CD4-positive, alpha-beta T cell treated with Interleukin-15 for 1 hour (primary cell): Measurements from ENCODE around the gene ALOX5.
"Not testable (repeated sequence)": the region's sequence is repeated elsewhere in the genome, so short reads cannot be mapped to it uniquely, and the experiment has no call there.

Experiments used
- DNase-seq: peaks from one replicate; pipeline ENCODE4 v3.0.0-alpha.2; 2020

The ALOX5 gene

DNA sequence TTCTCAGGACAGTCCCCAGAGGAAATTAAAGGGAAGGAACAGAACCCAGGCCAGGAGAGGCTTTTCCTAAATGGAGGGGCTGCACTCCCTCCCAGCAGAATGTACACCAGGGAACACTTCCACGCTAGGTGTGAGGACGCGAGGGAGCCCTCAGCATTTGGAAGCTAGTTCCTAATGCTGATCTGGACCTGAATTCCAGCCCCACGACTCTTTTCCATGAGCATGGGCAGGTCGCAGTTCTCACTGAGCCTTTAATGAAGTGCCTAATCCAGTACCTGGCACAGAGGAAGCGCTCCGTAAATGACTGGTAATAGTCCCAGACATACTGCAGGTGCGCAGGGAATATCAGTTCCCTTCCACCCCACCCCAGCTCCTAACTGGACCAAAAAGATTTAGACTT lies 1.1 kb downstream of the ALOX5 start:
- DNase-seq: no peak

DNA sequence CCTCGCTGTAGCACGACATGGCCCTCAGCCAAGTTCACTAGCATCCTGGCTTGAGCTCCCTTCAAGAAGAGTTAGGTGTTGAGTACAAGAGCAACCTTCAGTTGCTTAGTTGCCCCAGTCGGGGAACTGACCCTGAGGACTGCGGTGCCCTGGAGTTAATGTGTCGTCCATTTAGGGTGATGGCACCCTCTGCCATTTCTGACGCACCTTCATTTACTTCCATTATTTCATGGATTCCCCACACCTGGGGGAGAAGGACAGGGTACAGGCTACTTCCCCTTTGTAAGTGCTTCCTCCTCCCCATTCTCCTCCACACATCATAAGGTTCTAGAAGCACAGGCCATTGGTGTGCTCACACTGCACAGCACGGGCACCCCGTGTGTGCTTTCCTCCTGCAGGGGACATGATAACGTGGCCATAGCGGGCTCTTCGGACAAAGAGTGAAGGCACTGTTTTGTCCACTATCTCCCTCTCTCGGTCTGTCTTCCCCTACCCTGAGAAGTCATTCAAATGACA lies 1.8 kb downstream of the ALOX5 start:
- peak; percentile 31 for DNase-seq

DNA sequence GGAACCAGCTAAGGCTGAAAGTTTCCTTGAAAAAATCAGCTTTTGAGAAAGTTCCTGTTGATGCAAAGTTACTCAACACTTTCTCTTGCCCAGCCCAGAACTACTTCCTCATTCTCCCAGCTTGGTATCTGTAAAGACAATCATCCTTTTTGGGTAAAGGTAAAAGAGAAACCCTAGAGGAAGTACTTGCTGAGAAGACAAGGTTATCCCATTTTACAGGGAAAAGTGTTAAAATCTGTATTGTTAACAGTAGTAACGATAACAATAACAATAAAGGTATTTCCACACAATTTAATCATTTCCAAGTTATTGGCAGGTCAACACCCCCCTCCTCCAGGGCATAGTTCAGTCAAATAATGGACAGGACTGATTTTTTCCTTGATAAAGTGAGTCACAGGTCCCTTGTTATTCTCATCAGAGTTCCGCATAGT lies 2.4 kb downstream of the ALOX5 start:
- no peak for DNase-seq

DNA sequence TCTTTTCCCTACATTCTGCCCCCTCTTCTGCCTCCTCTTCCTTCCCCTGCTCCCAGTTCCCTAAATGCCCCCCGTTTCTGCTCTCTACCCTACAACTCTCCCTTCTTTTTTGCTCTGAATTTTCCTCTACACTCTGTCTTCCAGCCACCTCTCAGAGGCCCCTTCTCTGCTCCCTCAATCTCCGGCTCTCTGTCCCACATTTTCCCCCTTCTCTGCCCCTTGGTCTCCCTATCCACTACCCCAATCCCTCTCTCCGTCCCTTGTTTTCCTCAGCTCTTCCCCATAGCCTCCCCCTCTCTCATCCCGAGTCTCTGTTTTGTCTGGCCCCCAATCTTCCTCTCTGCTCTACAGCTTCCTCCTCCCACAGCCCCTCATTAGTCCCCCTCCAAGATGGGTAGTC lies 3.3 kb downstream of the ALOX5 start:
- no peak for DNase-seq

DNA sequence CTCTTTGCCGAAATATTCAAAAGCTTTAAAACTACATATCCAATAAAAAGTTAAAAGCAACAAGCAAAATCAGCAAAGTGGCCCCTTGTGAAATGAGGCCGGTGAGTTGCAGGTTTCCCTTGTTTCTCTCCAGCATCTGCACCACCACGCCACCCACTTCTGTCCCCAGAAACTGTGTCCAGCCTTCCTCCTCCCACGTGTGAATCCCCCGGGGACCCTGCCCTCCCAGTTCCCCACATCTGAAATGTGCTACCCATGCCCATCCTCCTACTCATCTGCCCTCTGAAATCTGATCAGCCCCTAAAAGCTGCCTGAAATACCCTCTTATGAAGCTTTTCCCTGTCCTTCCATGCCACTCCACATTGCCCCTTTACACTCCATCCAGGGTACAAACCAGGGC lies 3.8 kb downstream of the ALOX5 start:
- no peak for DNase-seq

- DNase-seq: peak; percentile 68
Observed at GRCh38 chr10:45378914-45379726, 5.1 kb downstream of the ALOX5 start.

DNA sequence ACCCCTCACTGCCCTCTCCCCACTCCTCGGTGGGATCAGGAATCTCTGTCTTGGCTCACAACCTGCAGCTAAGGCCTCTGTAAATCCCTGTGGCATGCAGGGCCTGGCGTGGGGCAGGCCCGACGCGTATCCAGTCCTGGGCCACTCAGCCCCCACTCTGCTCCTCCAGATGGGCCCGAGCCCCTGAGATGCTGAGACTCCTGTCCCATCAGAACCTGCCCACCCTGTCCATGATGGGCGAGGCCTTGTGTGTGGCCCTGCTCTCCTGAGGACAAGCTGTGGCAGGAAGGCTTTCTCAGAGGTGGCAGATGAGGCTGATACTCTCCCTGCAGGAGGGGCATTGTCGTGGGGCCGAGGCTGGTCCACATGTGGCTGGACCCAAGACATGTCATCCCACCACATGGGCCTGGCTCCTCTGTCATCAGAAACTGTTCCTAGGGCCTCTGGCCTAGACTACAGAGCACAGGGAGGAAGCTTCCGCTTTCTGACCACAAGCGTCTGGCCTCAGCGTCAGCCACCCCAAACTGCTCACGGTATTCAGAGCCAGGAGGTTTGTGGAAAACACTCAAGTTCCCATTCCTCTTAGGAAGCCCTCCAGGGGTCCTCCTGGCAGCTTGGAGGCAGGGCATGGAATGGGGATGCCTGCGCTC lies 6.0 kb downstream of the ALOX5 start:
- DNase-seq: peak; percentile 75

DNA sequence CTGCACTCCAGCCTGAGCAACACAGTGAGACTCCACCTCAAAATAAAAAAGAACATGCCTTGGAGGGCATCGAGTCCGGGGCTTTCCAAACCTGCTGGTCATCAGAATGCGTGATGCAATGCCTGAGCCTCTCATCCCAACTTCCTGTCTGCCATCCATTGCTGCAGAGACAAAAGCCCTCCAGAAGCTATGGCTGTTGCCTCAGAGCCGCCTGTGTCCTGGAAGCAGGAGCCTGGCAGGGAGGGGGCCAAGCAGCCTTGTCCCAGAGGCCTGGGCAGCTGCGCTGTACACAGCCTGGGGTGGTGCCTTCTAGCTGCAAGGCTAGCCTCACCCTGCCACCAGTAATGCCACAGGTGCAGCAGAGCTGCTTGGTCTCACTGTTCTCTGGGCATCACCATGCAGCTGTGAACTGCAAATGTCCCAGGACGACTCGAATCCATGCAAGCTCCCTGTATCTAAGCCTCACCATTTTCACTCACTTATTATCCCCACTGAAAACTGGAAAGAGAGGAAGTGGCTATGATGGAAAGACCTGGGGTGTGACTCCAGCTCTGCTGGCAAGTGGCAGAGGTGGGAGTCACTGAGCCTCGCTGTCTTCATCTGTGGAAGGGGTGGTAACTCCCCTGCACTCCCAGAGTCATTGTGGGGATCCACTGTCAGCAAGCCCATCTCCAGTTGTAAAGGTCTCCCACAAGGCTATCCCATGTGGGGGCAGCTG lies 7.0 kb downstream of the ALOX5 start:
- peak; percentile 72 for DNase-seq

- no peak for DNase-seq
Observed at GRCh38 chr10:45382591-45382990, 8.6 kb downstream of the ALOX5 start.

DNA sequence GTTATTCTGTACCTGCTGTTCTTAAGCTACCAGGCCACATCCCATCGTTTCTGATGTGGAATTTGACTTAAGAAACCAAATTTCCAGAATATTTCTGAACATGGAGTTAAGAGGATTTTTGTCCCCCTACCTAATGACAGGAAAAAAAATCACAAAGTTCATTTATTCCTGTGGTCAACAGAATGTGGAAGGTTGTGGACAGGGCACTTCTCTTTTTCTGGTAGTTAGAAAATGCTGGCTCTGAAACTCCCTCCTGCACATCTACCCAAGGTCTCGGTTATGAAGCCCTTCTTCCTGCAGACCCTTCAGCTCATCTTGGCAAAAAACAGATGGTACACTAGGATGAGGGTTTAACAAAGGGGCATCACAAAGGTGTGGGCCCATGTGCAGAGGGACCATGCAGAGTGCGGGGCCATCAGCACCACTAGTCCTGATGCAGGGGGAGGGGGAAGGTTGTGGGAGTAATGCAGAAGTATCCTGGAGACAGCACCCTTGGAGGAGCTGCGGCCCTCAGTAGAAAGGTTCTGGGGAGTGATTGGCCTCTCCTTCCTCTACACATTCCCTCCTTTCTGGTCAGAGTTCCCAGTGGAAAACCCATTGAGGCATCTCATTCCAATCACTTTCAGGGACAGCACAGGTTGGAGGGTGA lies 9.8 kb downstream of the ALOX5 start:
- DNase-seq: no peak

DNA sequence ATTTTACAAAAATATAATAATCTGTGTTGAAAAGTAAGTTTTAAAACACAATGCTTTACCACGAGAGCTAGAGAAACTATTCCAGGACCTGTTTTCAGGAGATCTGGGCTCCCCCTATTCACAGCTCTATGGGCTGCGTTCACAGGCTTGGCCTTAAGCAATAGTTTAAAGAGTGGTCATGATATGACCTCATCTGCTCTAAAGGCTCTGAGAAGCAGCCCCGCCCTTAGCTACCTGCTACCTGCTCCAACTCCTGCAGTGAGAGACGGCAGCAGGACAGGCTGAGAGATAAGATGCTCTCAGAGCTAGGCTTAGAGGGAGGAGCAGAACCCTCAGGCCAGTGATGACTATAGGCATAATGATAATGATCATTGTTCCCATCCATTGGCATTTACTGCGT lies 12.6 kb downstream of the ALOX5 start:
- DNase-seq: no peak

- DNase-seq: no peak
Observed at GRCh38 chr10:45387096-45387893, 13.3 kb downstream of the ALOX5 start.

GRCh38 chr10:45389671-45390070 lies 15.7 kb downstream of the ALOX5 start:
- DNase-seq: not testable (repeated sequence)

GRCh38 chr10:45391636-45392035 lies 17.6 kb downstream of the ALOX5 start:
- DNase-seq: not testable (repeated sequence)

- no peak for DNase-seq
Observed at GRCh38 chr10:45395554-45395953, 21.5 kb downstream of the ALOX5 start.

- no peak for DNase-seq
Observed at GRCh38 chr10:45398595-45398994, 24.6 kb downstream of the ALOX5 start.

- no peak for DNase-seq
Observed at GRCh38 chr10:45399113-45399512, 25.1 kb downstream of the ALOX5 start.

DNA sequence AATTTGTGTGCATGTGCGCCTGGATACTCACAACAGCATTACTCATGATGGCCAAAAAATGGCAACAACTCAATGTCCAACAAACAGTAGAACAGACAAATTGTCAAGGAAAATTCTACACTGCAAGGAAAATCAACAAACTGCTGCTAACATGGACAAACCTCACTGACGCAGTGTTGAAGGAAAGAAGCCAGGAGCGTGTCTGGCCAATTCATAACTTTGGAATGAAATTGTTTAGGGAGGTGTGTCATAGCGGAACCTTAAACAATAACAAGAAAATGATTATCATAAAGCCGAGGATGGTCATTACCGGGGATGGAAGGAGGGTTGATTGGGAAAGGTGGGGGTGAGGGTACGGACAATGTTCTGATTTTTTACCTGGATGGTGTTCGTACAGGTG lies 29.1 kb downstream of the ALOX5 start:
- DNase-seq: no peak

DNA sequence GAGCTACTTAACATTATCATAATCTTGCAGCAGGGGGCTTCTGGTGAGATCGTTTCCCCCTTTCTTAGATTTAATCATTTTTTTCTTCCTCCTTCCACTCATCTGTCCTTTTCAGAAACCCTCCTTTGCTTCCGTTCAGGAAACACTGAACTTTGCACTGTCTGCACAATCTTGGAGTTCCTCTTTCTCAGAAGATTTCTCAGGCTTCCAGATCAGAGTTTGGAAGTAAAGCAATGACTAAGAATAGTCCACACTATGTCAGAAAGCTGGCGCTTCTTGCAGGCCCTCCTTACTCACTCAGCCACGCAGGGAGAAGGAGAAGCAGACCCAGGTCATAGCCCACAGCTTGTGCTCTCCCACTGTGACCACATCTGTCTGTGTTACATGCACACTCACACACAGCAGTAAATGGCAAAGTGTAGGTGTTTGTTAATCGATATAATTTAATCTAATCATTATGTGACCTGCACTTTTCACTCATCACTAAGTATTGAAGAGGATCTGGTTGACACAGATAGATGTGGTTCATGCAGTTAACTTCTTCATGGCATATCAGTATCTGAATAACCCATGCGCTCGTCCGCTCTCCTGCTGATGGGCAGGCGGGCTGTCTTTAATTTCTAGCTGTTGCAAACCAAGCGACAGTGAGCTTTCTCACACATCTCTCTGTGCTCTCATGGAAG lies 30.2 kb downstream of the ALOX5 start:
- peak; percentile 54 for DNase-seq

DNA sequence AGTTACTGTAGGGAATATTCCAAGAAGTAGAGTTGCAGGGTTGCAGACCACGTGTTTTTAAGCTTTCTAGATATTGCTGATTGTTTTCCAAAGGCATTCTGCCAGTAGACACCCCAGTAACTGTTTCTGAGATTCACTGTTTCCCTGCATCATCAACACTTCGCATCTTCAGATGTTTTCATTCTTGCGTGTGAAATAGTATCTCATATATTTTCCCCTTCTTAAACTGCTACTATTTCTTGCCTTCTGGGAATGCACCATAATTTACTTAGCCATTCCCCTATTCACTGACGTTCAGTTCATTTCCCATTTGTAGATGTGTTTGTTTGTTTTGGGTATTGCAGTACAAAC lies 30.7 kb downstream of the ALOX5 start:
- DNase-seq: no peak

GRCh38 chr10:45407542-45407941 lies 33.5 kb downstream of the ALOX5 start:
- DNase-seq: no peak
